Glomerular visceral epithelial cell (primary cell): ENCODE results near the gene SLCO3A1.
"Not testable (repeated sequence)": the region's sequence is repeated elsewhere in the genome, so short reads cannot be mapped to it uniquely, and the experiment has no call there.

Source experiments
- DNase-seq: peaks from one replicate; pipeline ENCODE4 v3.0.0-alpha.2; 2016; ENCODE audit errors: extremely low spot score

The SLCO3A1 gene

DNA sequence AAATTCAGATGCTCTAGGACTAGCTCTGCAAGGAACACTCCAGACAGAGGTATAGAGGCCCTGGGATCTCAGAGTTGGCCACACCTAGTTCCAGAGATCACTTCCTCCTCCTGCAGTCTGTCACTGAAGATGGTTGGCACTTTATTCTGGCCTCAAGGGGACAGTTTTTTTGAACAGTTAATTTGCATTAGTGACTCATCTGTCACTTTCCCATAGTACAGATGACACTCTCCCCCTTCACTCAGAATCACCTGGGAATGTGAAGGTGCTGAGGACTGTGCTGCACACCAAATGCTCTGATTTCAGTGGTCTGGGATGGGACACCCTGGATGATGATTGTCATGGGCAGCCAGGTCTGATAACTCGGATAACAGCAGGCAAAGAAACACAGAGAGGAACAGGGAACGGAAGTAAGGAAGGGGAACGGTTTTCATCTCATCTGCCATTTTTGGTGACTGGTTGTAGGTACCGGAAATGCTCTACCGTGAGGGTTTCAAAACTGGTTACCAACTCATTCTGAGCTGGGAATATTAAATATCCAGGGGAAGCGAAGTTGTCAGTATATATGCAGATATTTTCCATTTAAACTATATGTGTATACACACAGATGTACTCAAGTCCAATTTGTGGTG, 307.6 kb downstream of the SLCO3A1 start:
- no peak for DNase-seq

DNA sequence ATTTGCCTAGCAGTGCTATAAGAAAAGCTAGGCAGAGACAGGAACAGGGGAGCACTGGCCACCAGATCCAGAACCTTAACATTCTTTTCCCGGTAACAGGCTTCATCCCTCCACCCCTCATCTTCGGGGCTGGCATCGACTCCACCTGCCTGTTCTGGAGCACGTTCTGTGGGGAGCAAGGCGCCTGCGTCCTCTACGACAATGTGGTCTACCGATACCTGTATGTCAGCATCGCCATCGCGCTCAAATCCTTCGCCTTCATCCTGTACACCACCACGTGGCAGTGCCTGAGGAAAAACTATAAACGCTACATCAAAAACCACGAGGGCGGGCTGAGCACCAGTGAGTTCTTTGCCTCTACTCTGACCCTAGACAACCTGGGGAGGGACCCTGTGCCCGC, 309.1 kb downstream of the SLCO3A1 start:
- DNase-seq = no peak

DNA sequence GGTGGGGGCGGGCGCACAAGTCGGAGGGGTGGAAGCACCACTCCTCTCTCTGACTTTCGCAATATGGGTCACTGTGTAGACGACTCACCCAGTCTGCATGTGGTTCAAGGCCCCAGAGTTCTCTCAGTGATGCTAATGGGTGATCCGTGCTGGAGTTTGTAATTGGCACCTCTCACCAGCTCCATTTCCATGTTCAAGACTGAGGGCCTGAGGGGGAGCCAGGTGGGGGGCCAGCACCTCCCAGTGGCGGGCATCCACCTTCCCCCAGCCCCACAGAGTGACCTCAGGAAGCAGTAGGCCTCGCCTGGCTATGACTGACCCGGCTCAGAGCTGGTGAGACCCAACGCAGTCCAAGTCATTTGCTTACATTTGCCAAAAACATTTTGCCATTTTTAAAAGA, 310.1 kb downstream of the SLCO3A1 start:
- no peak for DNase-seq

- no peak for DNase-seq
Observed at GRCh38 chr15:92164327-92165000, 311.0 kb downstream of the SLCO3A1 start.

DNA sequence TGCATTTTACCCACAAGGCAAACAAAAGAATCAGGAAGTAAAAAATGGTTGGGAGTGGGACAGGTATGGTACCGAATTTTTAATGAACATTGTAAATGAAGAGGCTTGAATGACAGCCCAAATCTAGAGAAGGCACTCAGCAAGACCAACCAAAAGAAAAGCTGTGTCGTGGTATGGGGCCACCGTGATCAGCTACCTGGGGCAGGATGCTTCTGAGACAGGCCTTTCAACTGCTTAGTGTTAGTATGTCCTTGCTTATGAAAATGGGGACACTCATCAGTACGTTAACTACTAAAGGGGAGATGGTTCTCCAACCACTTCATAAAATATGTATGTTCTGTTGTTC, 311.5 kb downstream of the SLCO3A1 start:
- no peak for DNase-seq

DNA sequence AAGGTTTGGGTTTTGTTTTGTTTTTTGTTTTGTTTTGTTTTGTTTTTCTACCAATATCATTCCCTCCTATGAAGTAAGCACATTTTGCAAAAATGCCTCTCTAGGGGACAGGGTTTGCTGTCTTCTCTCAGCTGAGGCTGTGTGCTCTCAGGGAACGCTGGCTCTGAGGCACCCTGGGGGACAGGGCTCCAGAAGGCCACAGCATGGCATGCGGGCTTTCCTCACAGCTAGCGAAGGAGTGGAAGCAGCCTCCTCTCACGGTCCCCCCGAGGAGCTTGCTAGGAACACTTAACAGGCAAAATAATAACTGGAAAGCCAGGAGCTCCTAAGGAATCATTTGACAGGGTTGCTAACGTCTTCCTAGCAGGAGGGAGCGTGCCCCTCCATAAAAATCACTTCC, 312.5 kb downstream of the SLCO3A1 start:
- DNase-seq = no peak

DNA sequence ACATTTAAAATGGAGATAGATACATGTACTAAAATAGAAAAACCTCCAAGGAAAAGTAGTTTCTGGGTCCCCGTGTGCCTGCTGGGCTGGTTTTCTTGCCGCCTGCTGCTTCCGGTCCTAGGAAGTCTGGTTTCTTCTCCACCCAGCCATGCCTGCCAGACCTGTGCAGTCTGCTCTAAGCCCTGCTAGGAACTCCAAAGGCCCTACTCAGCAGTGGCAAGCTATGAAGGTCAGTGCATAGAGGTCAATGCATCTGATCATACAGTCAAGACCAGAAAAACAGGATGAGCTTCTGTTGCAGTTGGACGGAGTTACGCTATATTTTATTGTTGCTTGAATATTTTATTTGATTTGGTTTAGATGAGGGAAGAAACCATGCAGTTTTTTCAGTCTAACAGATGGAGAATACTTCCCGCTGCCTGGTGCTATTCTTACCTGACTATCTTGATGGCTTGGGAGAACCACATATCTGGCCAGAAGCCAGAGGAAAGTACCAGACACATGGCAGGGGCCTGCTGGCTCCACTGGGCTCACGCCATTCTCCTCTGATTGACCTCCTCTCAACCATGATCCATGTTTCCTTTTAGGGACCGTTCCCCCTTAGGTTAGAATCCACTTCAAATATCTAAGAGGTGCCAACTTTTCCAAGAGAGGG, 313.4 kb downstream of the SLCO3A1 start:
- DNase-seq = no peak

DNA sequence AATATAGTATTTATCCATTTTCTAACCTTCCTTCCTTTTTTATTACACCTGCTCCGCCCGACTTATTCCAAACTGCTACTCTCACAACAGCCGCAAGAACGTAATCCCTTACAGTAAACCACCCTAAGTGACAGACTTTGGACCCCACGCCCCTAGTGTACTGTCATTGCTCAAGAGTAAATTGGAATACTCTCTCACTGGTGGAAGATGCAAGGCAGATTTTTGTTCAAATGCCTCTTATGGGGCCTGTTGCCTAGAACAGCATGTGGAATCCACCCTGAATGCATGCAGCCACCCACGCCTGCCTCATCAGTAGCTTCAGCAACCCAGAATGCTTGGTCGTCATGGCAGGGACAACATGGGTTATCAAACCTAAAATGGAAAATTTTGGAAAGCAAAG, 313.9 kb downstream of the SLCO3A1 start:
- DNase-seq = no peak

GRCh38 chr15:92168066-92168683, 314.7 kb downstream of the SLCO3A1 start:
- DNase-seq = no peak

GRCh38 chr15:92170897-92171296, 317.4 kb downstream of the SLCO3A1 start:
- no peak for DNase-seq

GRCh38 chr15:92178911-92179310, 325.4 kb downstream of the SLCO3A1 start:
- no peak for DNase-seq

- DNase-seq = no peak
Observed at GRCh38 chr15:92184142-92184541, 330.6 kb downstream of the SLCO3A1 start.

DNA sequence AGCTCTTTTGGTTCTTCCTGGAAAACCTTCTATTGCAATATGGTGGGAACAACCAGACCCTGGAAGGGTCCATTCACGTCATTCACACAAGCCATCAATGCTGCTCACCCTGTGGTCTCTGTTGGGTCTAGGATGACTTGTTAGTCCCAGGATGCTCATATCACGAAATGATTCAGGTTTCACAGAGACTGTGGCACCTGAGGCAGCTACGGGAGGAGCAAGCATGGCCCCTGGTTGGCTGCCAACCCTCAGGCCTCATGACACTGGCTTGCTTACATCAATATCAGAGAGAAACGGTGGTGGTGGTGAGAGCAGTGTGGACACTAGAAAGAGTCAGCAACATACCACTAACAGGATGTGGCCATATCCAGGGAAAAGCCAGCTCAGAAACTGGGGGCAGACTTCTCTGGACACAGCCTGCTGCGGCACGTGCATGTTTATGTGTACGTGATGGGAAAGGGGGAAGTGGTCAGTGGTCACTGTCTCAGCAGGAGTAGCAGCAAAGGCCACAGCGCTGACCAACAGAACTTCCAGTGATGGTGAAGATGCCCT, 331.2 kb downstream of the SLCO3A1 start:
- DNase-seq = no peak

DNA sequence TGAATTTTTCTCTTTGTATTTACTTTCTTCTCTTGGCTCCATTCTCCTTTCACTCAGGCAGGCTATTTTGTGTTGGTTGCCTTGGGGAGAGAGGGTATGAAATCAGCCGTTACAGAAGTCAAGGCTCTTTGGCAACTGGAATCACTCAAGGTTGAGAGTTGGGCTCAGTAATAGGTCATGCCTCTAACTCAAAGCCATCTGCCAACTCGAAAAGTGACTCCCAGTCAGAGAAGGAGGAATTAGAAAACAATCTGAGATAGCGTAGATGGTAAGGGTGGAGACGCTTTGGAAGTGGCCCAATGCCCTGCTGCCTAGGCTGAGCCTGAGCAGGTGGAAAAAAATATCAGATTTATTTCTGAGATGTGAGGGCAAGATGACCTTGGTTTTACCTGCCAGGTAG, 334.5 kb downstream of the SLCO3A1 start:
- DNase-seq = no peak

GRCh38 chr15:92189166-92189565, 335.7 kb downstream of the SLCO3A1 start:
- DNase-seq = no peak

DNA sequence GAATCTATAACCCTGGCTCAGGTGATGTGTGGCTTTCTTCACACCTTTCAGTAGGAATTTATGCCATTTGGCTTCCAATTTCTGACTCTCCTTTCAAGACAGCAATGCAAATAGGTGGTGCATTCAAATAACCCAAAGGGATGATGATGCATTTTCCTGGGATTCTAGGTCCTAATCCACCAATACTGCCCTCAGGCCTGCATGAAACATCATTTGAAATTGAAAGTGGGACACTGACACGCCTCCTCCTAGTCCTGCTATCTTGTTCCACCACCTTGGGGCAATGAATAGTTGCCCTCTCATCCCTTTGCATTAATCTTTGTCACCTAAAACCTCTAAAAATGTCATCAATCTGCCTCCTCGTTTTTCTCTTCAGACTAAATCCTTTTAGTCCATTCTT, 341.7 kb downstream of the SLCO3A1 start:
- no peak for DNase-seq

DNA sequence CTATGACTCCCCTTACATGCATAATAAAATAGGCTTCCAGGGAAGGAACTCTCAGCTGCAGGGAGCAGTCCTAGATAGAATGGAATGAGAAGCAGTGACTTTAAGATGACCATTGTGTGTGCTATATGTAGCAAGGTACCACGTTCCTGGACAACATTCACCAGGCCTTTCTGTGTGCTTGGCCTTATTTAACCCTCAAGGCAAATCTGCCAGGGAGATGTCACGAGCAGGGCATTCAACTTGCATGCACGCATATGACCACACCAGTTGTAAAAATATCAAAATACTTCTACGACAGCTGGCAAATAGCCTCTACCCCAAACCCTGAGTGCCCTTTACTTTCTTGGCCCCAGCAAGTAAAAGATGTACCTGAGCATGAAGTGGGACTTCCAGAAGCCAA, 342.8 kb downstream of the SLCO3A1 start:
- DNase-seq = no peak

DNA sequence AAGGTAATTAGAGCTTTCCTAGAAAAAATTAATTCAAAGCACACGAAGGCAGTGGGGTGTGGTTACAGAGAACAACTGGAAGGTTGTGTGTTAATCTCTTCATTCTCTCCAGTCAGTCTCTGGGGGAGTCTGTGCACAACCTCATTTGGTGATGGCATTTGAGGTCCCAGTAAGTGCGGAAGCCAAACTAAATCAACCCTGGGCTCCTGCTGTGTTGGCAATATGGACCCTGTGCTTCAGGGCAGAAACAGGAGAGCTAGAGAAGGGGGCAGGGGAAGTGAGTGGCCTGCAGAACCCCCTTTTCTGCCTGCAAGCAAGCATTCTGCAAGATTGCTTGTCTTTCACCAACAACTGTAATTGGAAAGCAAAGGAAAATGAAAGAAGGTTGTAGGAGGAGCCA, 344.2 kb downstream of the SLCO3A1 start:
- DNase-seq = no peak

DNA sequence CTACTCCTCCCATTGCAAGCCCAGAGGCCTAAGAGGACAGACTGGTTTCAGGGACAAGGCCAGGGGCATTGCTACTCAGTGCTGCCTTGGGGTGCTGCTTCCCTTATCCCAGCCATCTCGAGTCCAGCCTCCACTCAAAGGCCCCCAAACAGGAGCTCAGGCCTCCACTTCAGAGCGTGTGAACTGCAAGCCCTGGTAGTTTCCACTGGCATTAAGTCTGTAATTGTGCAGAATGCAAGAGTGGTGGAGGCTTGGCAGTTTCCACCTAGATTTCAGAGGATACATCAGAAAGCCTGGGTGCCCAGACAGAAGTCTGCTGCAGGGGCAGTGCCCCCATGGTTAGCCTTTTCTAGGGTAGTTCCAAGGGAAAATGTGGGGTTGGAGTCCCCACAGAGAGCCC, 347.4 kb downstream of the SLCO3A1 start:
- no peak for DNase-seq

GRCh38 chr15:92205255-92205739, 351.8 kb downstream of the SLCO3A1 start:
- no peak for DNase-seq

DNA sequence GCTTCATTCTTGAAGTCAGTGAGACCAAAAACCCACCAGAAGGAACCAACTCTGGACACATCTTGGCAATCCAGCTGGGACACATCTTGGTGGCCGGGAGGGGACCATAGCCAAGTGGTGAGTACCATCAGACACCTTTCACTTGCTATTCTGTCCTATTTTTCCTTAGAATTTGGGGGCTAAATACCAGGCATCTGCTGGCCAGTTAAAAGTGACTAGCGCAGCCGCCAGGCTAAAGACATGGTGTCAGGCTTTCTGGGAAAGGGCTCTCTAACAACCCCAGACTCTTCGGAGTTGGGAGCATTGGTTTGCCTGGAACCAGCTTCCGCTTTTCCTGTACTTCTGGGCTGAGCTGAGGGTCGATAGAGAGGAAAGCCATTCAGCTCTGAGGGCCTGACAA, 354.1 kb downstream of the SLCO3A1 start:
- not testable (repeated sequence) for DNase-seq
